ENCODE measurements around the gene KIAA0513. TPM values are rescaled to one million over a fixed set of nuclear protein-coding genes. Genes with fewer than 3 reads are reported as not detected.

The KIAA0513 gene
- total RNA-seq, 1 experiment from 2014 or later: 6.6 TPM

DNA sequence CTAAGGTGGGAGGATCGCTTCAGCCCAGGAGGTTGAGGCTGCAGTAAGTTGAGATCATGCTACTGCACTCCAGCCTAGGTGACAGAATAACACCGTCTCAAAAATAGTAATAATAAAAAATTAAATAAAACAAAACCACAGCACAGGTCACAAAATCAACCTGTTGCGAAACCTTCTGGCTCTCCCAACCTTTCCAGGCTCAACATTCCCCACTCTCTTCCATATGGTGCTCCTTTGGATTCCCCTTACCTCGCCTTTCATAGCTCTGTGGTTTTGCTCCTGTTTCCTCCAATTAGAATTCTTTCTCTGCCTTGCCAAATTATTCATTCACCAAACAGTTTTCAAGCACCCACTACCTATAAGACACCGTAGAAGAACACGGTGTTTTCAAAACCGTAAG is 21.0 kb upstream of the KIAA0513 start:
- H3K9me2 ChIP-seq (ENCODE audit: insufficient read depth): no peaks in the 10 kb centered on the region
- no peak overlapping the region for H3K4me2 ChIP-seq (ENCODE audit: low read length)
- DNase-seq (ENCODE audit: low read depth, low spot score) (no peak), ATAC-seq (no peak)
- no peak overlapping the region for H3K9ac ChIP-seq (ENCODE audit: low read length)
- no peaks in the 10 kb centered on the region for H3K36me3 ChIP-seq (ENCODE audit: control insufficient read depth in 1 of 2, insufficient read depth in 2 of 2, low read length in 2 of 2)
- peaks cover 11 to 50% of the 10 kb centered on the region in 2 experiments for H3K4me1 ChIP-seq (ENCODE audit: control insufficient read depth in 1 of 2, insufficient read depth in 2 of 2, low read length in 2 of 2)
- ChIA-PET RAD21 (ENCODE audit: low non-redundant PET in 1 of 2, low total read pairs in 2 of 2, uncharacterized antibody in 2 of 2, unreplicated experiment in 2 of 2) (no interaction called here), CTCF (interaction anchor here (2.1 kb wide), 1 partner anchor 22 kb away, joined by 5 read pairs; no protein-coding TSS in a partner anchor), POLR2A (no interaction called here)
- no peaks in the 10 kb centered on the region for H3K27me3 ChIP-seq (ENCODE audit: insufficient read depth, low read length)
- BruUV-seq (replicated peaks): no TSS peak
- H2AFZ ChIP-seq (ENCODE audit: low read depth, low read length, poor library complexity, severe bottlenecking): no peak overlapping the region
- no peaks in the 10 kb centered on the region for H3K9me3 ChIP-seq (ENCODE audit: control insufficient read depth in 1 of 2, insufficient read depth in 1 of 2, low read depth in 1 of 2, low read length in 2 of 2)
- no peak for TF ChIP-seq JUND (IDR thresholded peaks at IDR 0.05)
- no peak for TF ChIP-seq POLR2AphosphoS5 (IDR thresholded peaks at IDR 0.05; ENCODE audit: low read depth, low read length)
- TF ChIP-seq, protein P1, sequence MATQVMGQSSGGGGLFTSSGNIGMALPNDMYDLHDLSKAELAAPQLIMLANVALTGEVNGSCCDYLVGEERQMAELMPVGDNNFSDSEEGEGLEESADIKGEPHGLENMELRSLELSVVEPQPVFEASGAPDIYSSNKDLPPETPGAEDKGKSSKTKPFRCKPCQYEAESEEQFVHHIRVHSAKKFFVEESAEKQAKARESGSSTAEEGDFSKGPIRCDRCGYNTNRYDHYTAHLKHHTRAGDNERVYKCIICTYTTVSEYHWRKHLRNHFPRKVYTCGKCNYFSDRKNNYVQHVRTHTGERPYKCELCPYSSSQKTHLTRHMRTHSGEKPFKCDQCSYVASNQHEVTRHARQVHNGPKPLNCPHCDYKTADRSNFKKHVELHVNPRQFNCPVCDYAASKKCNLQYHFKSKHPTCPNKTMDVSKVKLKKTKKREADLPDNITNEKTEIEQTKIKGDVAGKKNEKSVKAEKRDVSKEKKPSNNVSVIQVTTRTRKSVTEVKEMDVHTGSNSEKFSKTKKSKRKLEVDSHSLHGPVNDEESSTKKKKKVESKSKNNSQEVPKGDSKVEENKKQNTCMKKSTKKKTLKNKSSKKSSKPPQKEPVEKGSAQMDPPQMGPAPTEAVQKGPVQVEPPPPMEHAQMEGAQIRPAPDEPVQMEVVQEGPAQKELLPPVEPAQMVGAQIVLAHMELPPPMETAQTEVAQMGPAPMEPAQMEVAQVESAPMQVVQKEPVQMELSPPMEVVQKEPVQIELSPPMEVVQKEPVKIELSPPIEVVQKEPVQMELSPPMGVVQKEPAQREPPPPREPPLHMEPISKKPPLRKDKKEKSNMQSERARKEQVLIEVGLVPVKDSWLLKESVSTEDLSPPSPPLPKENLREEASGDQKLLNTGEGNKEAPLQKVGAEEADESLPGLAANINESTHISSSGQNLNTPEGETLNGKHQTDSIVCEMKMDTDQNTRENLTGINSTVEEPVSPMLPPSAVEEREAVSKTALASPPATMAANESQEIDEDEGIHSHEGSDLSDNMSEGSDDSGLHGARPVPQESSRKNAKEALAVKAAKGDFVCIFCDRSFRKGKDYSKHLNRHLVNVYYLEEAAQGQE (IDR thresholded peaks at IDR 0.05; ENCODE audit: low read depth): no peak
- no peak for TF ChIP-seq EZH2 (IDR thresholded peaks at IDR 0.05)
- TF ChIP-seq, protein P2, sequence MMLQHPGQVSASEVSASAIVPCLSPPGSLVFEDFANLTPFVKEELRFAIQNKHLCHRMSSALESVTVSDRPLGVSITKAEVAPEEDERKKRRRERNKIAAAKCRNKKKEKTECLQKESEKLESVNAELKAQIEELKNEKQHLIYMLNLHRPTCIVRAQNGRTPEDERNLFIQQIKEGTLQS (IDR thresholded peaks at IDR 0.05): no peak
- no peak for TF ChIP-seq EZH2phosphoT487 (IDR thresholded peaks at IDR 0.05; ENCODE audit: borderline replicate concordance)
- TF ChIP-seq, protein P3, sequence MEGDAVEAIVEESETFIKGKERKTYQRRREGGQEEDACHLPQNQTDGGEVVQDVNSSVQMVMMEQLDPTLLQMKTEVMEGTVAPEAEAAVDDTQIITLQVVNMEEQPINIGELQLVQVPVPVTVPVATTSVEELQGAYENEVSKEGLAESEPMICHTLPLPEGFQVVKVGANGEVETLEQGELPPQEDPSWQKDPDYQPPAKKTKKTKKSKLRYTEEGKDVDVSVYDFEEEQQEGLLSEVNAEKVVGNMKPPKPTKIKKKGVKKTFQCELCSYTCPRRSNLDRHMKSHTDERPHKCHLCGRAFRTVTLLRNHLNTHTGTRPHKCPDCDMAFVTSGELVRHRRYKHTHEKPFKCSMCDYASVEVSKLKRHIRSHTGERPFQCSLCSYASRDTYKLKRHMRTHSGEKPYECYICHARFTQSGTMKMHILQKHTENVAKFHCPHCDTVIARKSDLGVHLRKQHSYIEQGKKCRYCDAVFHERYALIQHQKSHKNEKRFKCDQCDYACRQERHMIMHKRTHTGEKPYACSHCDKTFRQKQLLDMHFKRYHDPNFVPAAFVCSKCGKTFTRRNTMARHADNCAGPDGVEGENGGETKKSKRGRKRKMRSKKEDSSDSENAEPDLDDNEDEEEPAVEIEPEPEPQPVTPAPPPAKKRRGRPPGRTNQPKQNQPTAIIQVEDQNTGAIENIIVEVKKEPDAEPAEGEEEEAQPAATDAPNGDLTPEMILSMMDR (IDR thresholded peaks at IDR 0.05 in 2 of 3, conservative IDR thresholded peaks at IDR 0.05 in 1 of 3; ENCODE audit: borderline replicate concordance in 1 of 3, insufficient read depth in 1 of 3, low read depth in 2 of 3, low read length in 2 of 3): no peak
- TF ChIP-seq SRF (IDR thresholded peaks at IDR 0.05; ENCODE audit: low read depth): no peak
- no peak for TF ChIP-seq TCF7L2 (IDR thresholded peaks at IDR 0.05; ENCODE audit: borderline replicate concordance, extremely low read depth, insufficient read depth, insufficient read length)
- no peak for TF ChIP-seq SIN3A (IDR thresholded peaks at IDR 0.05; ENCODE audit: low read depth)
- no peak for TF ChIP-seq CBX3 (IDR thresholded peaks at IDR 0.05; ENCODE audit: low read depth)
- no peak for TF ChIP-seq CEBPB (IDR thresholded peaks at IDR 0.05; ENCODE audit: low read depth)
- no peak for TF ChIP-seq YY1 (IDR thresholded peaks at IDR 0.05; ENCODE audit: extremely low read depth, insufficient replicate concordance, low read depth, low read length)
- no peak for TF ChIP-seq ZNF274 (IDR thresholded peaks at IDR 0.05; ENCODE audit: low read depth, low read length)
- TF ChIP-seq ZFX (IDR thresholded peaks at IDR 0.05): no peak
- no peak for TF ChIP-seq FOSL1 (IDR thresholded peaks at IDR 0.05; ENCODE audit: low read depth)
- TF ChIP-seq EGR1 (IDR thresholded peaks at IDR 0.05; ENCODE audit: low read depth): no peak
- no peak for TF ChIP-seq SP1 (IDR thresholded peaks at IDR 0.05; ENCODE audit: low read depth)
- TF ChIP-seq, protein P4, sequence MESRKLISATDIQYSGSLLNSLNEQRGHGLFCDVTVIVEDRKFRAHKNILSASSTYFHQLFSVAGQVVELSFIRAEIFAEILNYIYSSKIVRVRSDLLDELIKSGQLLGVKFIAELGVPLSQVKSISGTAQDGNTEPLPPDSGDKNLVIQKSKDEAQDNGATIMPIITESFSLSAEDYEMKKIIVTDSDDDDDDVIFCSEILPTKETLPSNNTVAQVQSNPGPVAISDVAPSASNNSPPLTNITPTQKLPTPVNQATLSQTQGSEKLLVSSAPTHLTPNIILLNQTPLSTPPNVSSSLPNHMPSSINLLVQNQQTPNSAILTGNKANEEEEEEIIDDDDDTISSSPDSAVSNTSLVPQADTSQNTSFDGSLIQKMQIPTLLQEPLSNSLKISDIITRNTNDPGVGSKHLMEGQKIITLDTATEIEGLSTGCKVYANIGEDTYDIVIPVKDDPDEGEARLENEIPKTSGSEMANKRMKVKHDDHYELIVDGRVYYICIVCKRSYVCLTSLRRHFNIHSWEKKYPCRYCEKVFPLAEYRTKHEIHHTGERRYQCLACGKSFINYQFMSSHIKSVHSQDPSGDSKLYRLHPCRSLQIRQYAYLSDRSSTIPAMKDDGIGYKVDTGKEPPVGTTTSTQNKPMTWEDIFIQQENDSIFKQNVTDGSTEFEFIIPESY (IDR thresholded peaks at IDR 0.05; ENCODE audit: extremely low read depth, insufficient replicate concordance, low read length): no peak
- no peak overlapping the region for H3K27ac ChIP-seq (ENCODE audit: low read depth, low read length)
- H3K79me2 ChIP-seq (ENCODE audit: insufficient read depth, low read length): peaks cover 93% of the 10 kb centered on the region
- H4K20me1 ChIP-seq (ENCODE audit: insufficient read depth): peaks cover 4% of the 10 kb centered on the region; the same call in 1 of the 2 replicates
- H3K4me3 ChIP-seq (replicated peaks in 1 of 2; ENCODE audit: low read depth in 1 of 2, low read length in 2 of 2): no peak overlapping the region
- intact Hi-C loops (cut with micrococcal nuclease): no loop called here
